Activated CD8-positive, alpha-beta T cell treated with anti-CD3 and anti-CD28 coated beads, Interleukin-2, amount 10 ng/mL, durations not matched to agents 7 days and 5 days (primary cell): Measurements from ENCODE around the gene EID3. TPM values are rescaled to one million over a fixed set of nuclear protein-coding genes. Genes with fewer than 3 reads are reported as not detected.
"Not testable (repeated sequence)": the region's sequence is repeated elsewhere in the genome, so short reads cannot be mapped to it uniquely, and the experiment has no call there.

Source experiments
- ATAC-seq: fragments of 150-1000 bp; cut with Tn5 transposase; one replicate; pipeline ENCODE4 v1.10.0; 2021; ENCODE audit warnings: moderate library complexity
- CTCF ChIA-PET: fragments of 350-600 bp; sonication (Branson Sonifier 250); formaldehyde crosslinking; loops from one replicate; lab custom pipeline; 2021; ENCODE audit warnings: antibody characterized with exemption; lab: Charles Lee
- POLR2A ChIA-PET: fragments of 350-600 bp; sonication (Branson Sonifier 250); formaldehyde crosslinking; loops from one replicate; lab custom pipeline; 2021; ENCODE audit warnings: antibody characterized with exemption; lab: Charles Lee
- DNase-seq: peaks from one replicate; pipeline ENCODE4 v3.0.0-alpha.2; 2020
- H3K27ac Mint-ChIP-seq: one replicate; pipeline ENCODE4 v1.8.0; 2021; ENCODE audit warnings: mild to moderate bottlenecking, mixed read lengths
- H3K27me3 Mint-ChIP-seq: one replicate; pipeline ENCODE4 v1.8.0; 2021; ENCODE audit warnings: low read depth, mixed read lengths
- H3K36me3 Mint-ChIP-seq: one replicate; pipeline ENCODE4 v1.8.0; 2021; ENCODE audit warnings: low read depth, mixed read lengths
- H3K4me1 Mint-ChIP-seq: one replicate; pipeline ENCODE4 v1.8.0; 2021; ENCODE audit warnings: low read depth, mixed read lengths
- H3K4me3 Mint-ChIP-seq: one replicate; pipeline ENCODE4 v1.8.0; 2021; ENCODE audit warnings: mild to moderate bottlenecking, mixed read lengths
- H3K9me3 Mint-ChIP-seq: one replicate; pipeline ENCODE4 v1.8.0; 2022; ENCODE audit warnings: mixed read lengths; ENCODE audit not compliant: insufficient read depth
- total RNA-seq, 2 experiments: library from RNA; stranded (reverse); gene quantifications; one replicate each; pipeline ENCODE4 v1.2.3, GENCODE V29; 2021

Gene EID3
- total RNA-seq, 2 experiments from 2014 or later = 7.2 to 7.8 TPM

DNA sequence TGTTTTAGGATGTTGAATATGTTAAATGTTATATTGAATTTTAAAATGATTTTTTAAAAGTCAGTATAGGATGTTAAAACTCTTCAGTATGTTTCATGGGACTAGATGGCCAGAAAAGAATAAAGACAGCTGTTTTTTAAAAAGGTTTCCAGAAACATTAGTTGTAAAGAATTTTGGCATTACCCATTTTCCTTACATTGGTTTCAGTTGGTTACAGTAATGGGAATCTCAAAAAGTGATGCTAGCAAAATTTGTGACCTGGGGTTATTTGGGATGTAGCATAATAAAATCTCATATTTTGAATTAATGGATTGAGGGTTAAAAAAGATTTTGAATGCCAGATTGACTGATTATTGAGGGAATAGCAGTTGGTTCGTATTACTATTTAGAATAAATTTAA is 25.3 kb downstream of the EID3 start:
- ChIA-PET CTCF (interaction anchor here (1.0 kb wide), 1 partner anchor 219 kb away, joined by 3 read pairs; no protein-coding TSS in a partner anchor), POLR2A (no interaction called here)
- no peak for DNase-seq

DNA sequence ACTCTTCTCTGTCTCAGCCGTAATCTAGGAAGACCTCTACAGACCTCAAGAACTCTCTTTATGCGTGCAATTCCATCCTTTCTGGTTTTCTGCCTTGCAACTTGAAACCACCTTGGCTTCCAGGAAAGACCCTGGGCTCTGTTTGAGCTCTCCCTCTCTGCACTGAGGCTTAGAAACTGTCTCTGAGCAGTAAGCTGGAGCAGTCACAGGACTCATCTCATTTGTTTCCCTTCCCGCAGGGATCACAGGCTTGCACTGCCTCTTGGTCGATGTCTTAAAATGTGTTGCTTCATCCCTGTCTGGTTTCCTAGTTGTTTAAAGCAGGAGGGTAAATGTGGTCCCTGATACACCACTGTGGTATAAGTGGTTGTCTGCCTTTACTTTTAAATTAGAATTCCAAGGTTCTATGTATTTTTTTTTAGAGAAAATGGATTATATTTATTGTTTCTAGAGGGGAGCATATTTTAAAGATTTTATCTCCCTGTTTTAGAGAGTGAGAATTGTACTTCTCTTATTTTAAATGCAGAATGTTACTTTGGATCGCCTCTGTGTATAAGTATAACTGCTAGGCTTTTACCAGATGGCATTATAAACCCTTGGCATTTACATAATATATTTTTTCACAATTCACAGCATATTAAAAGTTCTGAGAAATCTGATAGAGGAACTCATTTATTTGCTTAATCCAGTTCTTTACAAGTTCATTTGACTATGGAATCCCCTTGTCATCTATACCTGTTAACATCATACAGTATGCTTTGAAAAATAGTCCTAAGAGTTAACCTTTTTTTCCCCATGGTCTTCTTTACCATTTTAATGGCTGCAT is 26.4 kb downstream of the EID3 start:
- H3K27ac Mint-ChIP-seq = no peak overlapping the region
- ChIA-PET CTCF (no interaction called here), POLR2A (no interaction called here)
- no peaks in the 10 kb centered on the region for H3K27me3 Mint-ChIP-seq
- H3K36me3 Mint-ChIP-seq = peaks cover 35% of the 10 kb centered on the region
- no peak for DNase-seq
- no peaks in the 10 kb centered on the region for H3K4me1 Mint-ChIP-seq
- H3K9me3 Mint-ChIP-seq = no peaks in the 10 kb centered on the region
- no peak overlapping the region for H3K4me3 Mint-ChIP-seq
- no peak for ATAC-seq

More for the DNA sequence above, 25.3 kb downstream of the EID3 start:
- no peak overlapping the region for H3K4me3 Mint-ChIP-seq
- no peaks in the 10 kb centered on the region for H3K9me3 Mint-ChIP-seq
- H3K36me3 Mint-ChIP-seq = peaks cover 38% of the 10 kb centered on the region
- no peaks in the 10 kb centered on the region for H3K27me3 Mint-ChIP-seq
- H3K27ac Mint-ChIP-seq = no peak overlapping the region
- no peaks in the 10 kb centered on the region for H3K4me1 Mint-ChIP-seq
- ATAC-seq = no peak

DNA sequence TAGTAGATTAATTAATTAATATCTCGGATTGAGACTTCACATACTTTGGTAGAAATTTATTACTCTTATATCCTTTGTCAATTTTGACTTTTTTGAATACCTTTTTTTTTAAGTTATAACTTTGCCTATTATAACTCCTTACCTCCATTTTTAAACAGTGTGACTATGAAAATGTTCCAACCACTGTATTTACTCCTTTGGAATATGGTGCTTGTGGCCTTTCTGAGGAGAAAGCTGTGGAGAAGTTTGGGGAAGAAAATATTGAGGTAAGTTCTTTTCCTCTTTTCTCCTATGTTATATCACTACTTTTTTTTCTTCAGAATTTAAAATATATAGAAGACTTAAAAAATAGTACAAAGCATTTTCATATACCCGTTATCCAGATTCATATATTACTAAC is 27.8 kb downstream of the EID3 start:
- Mint-ChIP-seq H3K36me3 (peaks cover 33% of the 10 kb centered on the region), H3K4me1 (no peaks in the 10 kb centered on the region), H3K27ac (no peak overlapping the region), H3K27me3 (no peaks in the 10 kb centered on the region), H3K4me3 (no peak overlapping the region), H3K9me3 (no peaks in the 10 kb centered on the region)
- ATAC-seq (no peak), DNase-seq (no peak)
- ChIA-PET CTCF (no interaction called here), POLR2A (no interaction called here)

DNA sequence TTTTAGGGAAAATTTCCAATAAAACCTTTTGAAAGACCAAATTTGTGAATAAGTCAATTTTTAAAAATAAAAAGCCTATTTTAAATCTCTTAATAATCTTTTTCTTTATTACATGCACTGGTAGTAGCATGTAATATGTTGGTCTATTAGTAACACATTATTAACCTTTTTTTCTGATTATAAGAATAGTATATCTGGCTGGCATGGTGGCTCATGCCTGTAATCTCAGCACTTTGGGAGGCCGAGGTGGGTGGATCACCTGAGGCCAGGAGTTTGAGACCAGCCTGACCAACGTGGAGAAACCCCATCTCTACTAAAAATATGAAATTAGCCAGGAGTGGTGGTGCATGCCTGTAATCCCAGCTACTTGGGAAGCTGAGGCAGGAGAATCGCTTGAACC is 28.7 kb downstream of the EID3 start:
- H3K4me1 Mint-ChIP-seq, CTCF ChIA-PET, H3K27me3 Mint-ChIP-seq, DNase-seq, POLR2A ChIA-PET, H3K9me3 Mint-ChIP-seq, H3K27ac Mint-ChIP-seq, H3K4me3 Mint-ChIP-seq, ATAC-seq: not testable (repeated sequence)
- peaks cover 33% of the 10 kb centered on the region for H3K36me3 Mint-ChIP-seq

DNA sequence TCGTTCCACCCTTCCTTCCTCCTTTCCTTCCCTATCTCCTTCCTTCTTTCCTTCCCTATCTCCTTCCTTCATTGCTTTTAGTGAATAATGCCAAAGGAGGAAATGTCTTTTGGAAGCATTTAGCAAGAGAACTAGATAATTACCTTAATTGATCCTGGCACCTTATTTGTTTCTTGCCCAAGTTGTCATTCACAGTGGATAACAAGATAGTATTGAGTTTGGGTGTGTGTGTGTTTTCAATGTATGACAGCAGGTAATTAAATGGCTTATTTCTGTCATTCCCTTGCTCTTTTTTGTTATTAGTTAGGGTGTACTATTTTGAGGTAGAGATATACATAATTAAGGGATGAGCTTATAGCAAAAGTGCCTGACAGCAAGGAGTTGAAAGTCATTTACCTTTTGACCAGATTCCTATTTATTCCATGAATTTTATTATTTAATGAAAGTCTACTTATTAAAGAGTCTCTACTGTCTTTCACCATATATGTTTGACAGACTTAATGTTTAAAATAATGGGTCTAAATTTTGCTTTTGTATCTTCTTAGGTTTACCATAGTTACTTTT is 30.2 kb downstream of the EID3 start:
- H3K36me3 Mint-ChIP-seq = peaks cover 32% of the 10 kb centered on the region
- no peak for DNase-seq
- no peaks in the 10 kb centered on the region for H3K27me3 Mint-ChIP-seq
- no peak overlapping the region for H3K4me3 Mint-ChIP-seq
- POLR2A ChIA-PET = no interaction called here
- H3K4me1 Mint-ChIP-seq = no peaks in the 10 kb centered on the region
- no peaks in the 10 kb centered on the region for H3K9me3 Mint-ChIP-seq
- H3K27ac Mint-ChIP-seq = no peak overlapping the region
- ATAC-seq = no peak
- CTCF ChIA-PET = interaction anchor here (0.7 to 1.1 kb wide), 2 partner anchors 17 to 669 kb away, joined by 3 to 4 read pairs; no protein-coding TSS in a partner anchor

DNA sequence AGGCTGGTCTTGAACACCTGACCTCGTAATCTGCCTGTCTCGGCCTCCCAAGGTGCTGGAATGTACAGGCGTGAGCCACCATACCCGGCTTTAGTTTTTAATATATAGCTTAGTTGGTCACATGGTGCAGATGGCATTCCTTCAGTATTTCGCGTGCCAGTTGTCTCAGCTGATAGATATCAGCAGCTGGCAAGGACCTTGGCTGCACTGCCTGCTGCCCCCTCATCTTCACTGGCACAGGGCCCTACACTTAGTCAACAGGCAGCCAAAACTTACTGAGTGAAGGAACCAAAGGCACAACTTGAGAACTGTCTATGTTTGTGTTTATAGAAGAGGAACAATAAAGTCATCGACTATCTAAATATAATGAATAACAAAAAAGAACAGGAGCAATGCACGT is 31.0 kb downstream of the EID3 start:
- no peak overlapping the region for H3K4me3 Mint-ChIP-seq
- ATAC-seq (no peak), DNase-seq (no peak)
- ChIA-PET CTCF (interaction anchor here (1.1 kb wide), 1 partner anchor 17 kb away, joined by 4 read pairs; no protein-coding TSS in a partner anchor), POLR2A (no interaction called here)
- H3K4me1 Mint-ChIP-seq = no peaks in the 10 kb centered on the region
- H3K36me3 Mint-ChIP-seq = peaks cover 32% of the 10 kb centered on the region
- H3K27me3 Mint-ChIP-seq = no peaks in the 10 kb centered on the region
- H3K27ac Mint-ChIP-seq = no peak overlapping the region
- no peaks in the 10 kb centered on the region for H3K9me3 Mint-ChIP-seq

DNA sequence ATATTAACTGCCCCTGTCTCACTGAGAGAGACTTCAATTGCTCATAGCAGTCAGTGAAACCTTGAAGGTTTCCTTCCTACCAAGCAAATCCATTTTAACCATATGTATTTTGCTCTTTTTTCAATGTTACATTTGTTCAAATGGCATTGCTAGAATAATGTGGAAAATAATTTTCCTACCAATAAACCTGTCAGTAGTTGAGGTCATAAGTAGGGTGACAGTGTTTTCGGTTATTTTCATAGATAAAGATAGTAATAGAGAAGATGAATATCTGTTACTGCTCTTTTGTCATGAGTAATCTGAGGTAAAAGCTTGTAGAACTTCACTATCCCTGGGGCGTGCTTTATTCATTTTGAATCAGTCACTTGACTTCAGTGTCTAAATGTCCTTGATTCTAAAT is 32.6 kb downstream of the EID3 start:
- Mint-ChIP-seq H3K36me3 (peaks cover 42% of the 10 kb centered on the region), H3K9me3 (no peaks in the 10 kb centered on the region), H3K27me3 (no peaks in the 10 kb centered on the region), H3K4me3 (no peak overlapping the region), H3K4me1 (no peaks in the 10 kb centered on the region), H3K27ac (no peak overlapping the region)
- CTCF ChIA-PET = interaction anchor here (1.0 to 1.3 kb wide), 2 partner anchors 8 to 122 kb away, joined by 3 to 4 read pairs; no protein-coding TSS in a partner anchor
- ATAC-seq (no peak), DNase-seq (no peak)
- POLR2A ChIA-PET = no interaction called here

DNA sequence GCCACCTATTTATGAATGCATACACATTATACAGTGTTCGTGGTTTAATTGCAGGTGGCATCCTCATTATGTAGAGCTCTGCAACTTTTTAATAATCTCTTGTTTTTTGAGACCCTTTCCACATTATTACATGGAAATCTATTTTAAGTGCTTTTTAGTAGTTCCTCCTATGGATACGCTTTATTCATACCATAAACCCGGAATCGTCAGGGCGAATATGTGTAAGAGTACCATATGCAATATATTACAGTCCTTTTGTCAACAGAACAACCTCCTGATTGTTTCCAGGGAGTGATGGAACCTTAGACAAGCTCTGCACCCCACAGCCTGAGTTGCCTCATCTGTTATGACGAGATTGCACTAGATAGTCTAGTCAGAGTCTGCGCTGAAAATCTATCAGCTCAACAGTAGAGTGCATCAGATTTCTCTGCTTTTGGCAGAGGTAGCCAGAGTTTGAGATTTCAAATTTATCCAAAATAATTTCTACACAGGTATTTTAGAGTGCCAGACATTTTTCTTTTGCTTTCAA is 33.6 kb downstream of the EID3 start:
- Mint-ChIP-seq H3K27ac (no peak overlapping the region), H3K27me3 (no peaks in the 10 kb centered on the region), H3K36me3 (peaks cover 45% of the 10 kb centered on the region), H3K4me3 (no peak overlapping the region), H3K9me3 (no peaks in the 10 kb centered on the region), H3K4me1 (no peaks in the 10 kb centered on the region)
- ATAC-seq (no peak), DNase-seq (no peak)
- ChIA-PET CTCF (no interaction called here), POLR2A (no interaction called here)

DNA sequence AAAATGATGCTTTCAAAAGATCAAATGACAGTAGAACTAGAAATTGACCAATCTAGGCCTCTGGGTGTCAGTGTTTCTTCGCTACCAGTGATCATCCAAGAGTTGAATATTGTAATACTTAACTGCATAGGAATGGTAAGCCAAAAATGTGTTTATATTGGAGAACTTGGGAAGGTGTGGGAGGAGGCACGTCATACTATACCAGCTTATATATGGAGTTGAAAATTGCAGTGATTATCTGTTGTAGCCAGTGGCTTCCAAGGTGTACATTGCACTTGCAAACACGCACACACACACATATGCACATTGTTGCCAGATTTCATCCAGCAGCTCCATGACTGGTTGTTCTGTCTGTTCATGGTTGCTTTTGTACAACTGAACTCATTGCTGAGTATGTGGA is 36.1 kb downstream of the EID3 start:
- H3K36me3 Mint-ChIP-seq = peaks cover 48% of the 10 kb centered on the region
- POLR2A ChIA-PET = interaction anchor here (0.6 kb wide), 1 partner anchor 31 kb away, joined by 3 read pairs; no protein-coding TSS in a partner anchor
- no peak overlapping the region for H3K4me3 Mint-ChIP-seq
- H3K4me1 Mint-ChIP-seq = no peaks in the 10 kb centered on the region
- H3K27me3 Mint-ChIP-seq = no peaks in the 10 kb centered on the region
- H3K9me3 Mint-ChIP-seq = no peaks in the 10 kb centered on the region
- DNase-seq (no peak), ATAC-seq (no peak)
- H3K27ac Mint-ChIP-seq = no peak overlapping the region
- CTCF ChIA-PET = interaction anchor here (1.3 to 2.2 kb wide), 3 partner anchors 19 to 713 kb away, joined by 3 to 6 read pairs (median 6); no protein-coding TSS in a partner anchor

DNA sequence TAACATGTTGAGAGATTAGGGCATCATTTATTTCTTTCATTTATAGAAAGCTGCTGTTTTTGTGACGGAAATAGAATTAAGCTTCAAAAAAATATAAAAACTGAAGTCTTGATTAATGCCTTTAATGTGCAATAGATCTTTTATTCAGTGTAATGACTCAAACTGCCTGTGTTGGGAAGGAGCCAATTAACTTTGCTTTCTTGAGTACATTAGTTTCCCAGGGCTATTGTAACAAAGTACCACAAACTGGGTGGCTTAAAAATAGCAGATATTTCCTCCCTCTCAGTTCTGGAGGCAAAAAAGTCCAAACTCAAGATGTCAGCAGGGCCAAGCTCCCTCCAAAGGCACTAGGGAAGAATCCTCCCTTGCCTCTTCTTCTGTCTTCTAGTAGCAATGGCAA is 36.6 kb downstream of the EID3 start:
- ChIA-PET CTCF (interaction anchor here (0.7 to 2.2 kb wide), 4 partner anchors 13 to 129 kb away, joined by 3 to 6 read pairs (median 4); no protein-coding TSS in a partner anchor), POLR2A (interaction anchor here (0.6 kb wide), 1 partner anchor 32 kb away, joined by 3 read pairs; no protein-coding TSS in a partner anchor)
- Mint-ChIP-seq H3K36me3 (peaks cover 44% of the 10 kb centered on the region), H3K9me3 (no peaks in the 10 kb centered on the region), H3K4me3 (no peak overlapping the region), H3K4me1 (no peaks in the 10 kb centered on the region), H3K27me3 (no peaks in the 10 kb centered on the region), H3K27ac (peak overlapping the region; percentile 46)
- DNase-seq (no peak), ATAC-seq (no peak)

DNA sequence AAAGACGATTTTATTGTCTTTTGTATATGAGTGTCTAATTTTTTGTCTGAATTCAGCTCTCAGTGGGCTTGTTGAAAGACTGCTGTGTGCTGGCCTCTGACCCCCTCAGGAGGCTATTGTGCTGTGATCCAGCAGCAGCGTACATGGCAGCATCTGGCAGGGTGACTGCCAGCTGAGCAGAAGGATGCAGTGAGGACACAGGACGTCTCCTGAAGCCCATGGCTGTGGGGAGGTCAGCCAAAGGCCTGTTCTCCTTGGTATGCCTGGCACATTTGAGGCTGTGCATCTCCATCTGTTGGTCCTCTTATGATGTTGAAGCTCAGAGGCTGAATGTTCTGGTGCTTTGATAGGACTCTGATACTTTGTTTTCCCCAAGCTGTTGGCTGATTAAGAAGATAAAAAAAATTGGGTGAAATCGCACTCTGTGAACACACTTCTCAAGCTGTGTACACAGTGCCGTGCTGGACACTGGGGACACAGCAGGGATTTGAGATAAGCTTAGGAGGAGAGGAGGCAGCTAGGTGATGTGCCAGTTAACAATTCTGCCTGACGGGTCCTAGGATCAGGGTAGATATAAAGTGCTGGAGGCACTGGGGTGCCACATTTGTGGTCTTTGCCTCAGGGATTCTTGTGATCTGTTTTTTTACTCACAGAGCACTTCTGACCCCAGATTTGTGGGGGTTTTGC is 37.5 kb downstream of the EID3 start:
- H3K27ac Mint-ChIP-seq = no peak overlapping the region
- H3K9me3 Mint-ChIP-seq = no peaks in the 10 kb centered on the region
- CTCF ChIA-PET = interaction anchor here (0.7 to 2.2 kb wide), 3 partner anchors 12 to 130 kb away, joined by 3 to 6 read pairs (median 5); no protein-coding TSS in a partner anchor
- ATAC-seq = no peak
- DNase-seq = no peak
- no peaks in the 10 kb centered on the region for H3K27me3 Mint-ChIP-seq
- no peak overlapping the region for H3K4me3 Mint-ChIP-seq
- POLR2A ChIA-PET = no interaction called here
- H3K4me1 Mint-ChIP-seq = no peaks in the 10 kb centered on the region
- H3K36me3 Mint-ChIP-seq = peaks cover 49% of the 10 kb centered on the region
